ENCODE measurements around the gene GMPR.

GMPR gene

DNA sequence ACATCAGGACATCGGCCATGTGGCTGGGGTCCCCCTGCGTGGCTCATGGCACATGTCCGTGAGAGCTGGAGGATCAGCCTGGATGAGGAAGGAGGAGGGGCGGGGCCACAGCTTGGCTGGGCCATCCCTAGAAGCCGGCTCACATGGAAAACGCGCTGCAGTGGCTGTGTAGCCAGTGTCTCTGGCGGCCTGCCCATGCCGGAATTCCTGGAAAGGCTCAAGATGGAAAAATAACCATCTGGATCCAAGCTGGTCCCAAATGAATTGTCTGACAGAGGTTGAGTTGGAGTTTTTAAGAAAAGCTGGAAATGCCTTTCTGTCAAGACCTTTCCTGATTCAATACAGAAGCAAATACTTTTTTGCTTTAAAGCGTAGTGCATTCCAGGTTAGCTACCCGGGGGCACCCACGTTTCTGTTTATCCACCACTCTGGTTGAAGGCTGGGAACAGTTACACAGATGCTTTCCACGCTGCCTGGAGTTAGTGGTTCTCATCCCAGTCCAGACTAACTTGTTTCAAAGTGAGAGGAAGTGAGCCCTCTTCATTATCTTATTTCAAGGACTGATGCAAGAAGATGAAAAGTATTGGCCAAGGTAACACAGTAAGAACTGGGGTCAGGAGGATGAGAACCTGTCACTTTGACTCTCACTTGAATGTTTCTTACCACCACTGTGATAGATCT lies 99.0 kb downstream of the GMPR start:
- ATAC-seq (replicated peaks; ENCODE audit: extremely low read depth, poor library complexity, severe bottlenecking) (no peak), DNase-seq (ENCODE audit: low spot score in 2 of 2) (no peak)
- Mint-ChIP-seq H3K27ac (ENCODE audit: low read depth) (peak overlapping the region; percentile 10), H3K36me3 (ENCODE audit: insufficient read depth) (peaks cover 9% of the 10 kb centered on the region), H3K27me3 (no peaks in the 10 kb centered on the region), H3K4me3 (no peak overlapping the region), H3K4me1 (peaks cover 19% of the 10 kb centered on the region), H3K9me3 (no peaks in the 10 kb centered on the region)

DNA sequence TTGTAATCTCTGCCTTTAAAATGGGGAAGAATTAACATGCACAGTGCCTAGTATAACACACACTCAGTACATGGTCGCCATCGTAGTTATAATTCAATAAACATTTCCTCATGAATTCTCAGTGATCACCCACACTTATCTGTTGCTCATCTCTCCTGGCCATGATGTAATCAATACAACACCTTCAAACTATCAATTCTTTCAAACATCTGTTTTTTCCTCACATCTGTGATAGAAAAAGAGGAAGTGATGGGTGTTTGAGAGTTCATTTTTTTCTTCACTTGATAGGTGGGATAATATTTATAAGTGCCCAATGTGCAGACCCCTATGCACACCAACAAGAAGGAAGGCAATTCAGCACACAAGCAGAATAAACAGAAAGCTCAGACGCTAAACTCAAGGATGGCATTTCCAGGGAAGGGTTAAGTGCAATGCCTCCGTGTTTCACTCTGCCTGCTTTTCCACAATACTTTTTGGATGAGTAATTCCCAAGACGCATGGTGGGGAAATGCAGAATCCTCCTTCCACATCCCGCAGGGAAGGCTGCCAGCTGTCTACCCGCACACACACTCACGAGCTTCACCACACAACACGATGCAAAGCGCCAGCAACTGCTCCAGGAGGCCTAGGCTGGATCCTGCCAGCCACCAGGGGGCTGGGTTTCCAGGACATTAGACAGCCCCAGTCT lies 100.3 kb downstream of the GMPR start:
- DNase-seq (ENCODE audit: low spot score in 2 of 2) (no peak), ATAC-seq (replicated peaks; ENCODE audit: extremely low read depth, poor library complexity, severe bottlenecking) (no peak)
- H3K27me3 Mint-ChIP-seq: no peaks in the 10 kb centered on the region
- peaks cover 23% of the 10 kb centered on the region for H3K4me1 Mint-ChIP-seq
- H3K36me3 Mint-ChIP-seq (ENCODE audit: insufficient read depth): peaks cover 9% of the 10 kb centered on the region
- H3K27ac Mint-ChIP-seq (ENCODE audit: low read depth): no peak overlapping the region
- no peak overlapping the region for H3K4me3 Mint-ChIP-seq
- no peaks in the 10 kb centered on the region for H3K9me3 Mint-ChIP-seq

DNA sequence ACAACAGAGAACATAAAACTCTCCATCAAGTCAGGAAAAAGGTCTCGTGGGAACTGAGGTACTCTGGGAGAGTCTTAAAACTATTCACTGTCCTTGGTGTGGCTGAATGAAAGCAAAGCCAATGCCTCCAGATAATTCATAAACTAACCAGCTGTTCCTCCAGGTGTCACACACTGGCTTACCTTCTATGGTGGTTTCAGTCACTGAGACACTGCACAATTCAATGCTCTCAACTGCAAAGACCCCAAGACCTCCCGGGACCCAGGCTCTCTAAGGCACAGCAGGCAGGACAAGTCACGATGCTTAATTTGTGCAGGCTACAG lies 100.8 kb downstream of the GMPR start:
- H3K27me3 Mint-ChIP-seq: no peaks in the 10 kb centered on the region
- H3K4me1 Mint-ChIP-seq: peaks cover 23% of the 10 kb centered on the region
- no peak overlapping the region for H3K4me3 Mint-ChIP-seq
- no peak for ATAC-seq (replicated peaks; ENCODE audit: extremely low read depth, poor library complexity, severe bottlenecking)
- no peak overlapping the region for H3K27ac Mint-ChIP-seq (ENCODE audit: low read depth)
- H3K36me3 Mint-ChIP-seq (ENCODE audit: insufficient read depth): peaks cover 9% of the 10 kb centered on the region
- no peaks in the 10 kb centered on the region for H3K9me3 Mint-ChIP-seq
- DNase-seq (ENCODE audit: low spot score in 2 of 2): no peak

DNA sequence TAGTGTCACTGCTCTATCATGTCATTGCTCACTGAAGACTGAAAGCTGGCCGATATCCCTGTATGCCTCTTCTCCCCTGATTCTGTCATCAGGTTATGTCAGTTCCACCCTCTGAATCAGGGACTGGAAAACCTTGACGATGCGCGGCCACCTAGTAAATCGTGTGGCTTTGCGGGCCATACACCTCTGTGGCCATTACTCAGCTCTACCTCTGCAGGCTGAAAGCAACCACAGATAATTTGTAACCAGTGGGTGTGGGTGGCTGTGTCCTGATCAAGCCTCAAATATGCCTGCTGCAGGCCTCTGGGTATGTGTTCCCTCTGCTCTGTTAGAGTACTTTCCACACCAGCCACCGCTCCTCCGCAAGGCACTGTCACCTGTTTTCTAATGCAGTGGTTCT lies 105.2 kb downstream of the GMPR start:
- no peak for ATAC-seq (replicated peaks; ENCODE audit: extremely low read depth, poor library complexity, severe bottlenecking)

GRCh38 chr6:16344756-16345155 lies 106.4 kb downstream of the GMPR start:
- Mint-ChIP-seq H3K9me3 (no peaks in the 10 kb centered on the region), H3K4me3 (no peak overlapping the region), H3K27ac (ENCODE audit: low read depth) (peak overlapping the region; percentile 54), H3K4me1 (peaks cover 5% of the 10 kb centered on the region), H3K36me3 (ENCODE audit: insufficient read depth) (peaks cover 8% of the 10 kb centered on the region), H3K27me3 (no peaks in the 10 kb centered on the region)
- ATAC-seq (replicated peaks; ENCODE audit: extremely low read depth, poor library complexity, severe bottlenecking): no peak
- DNase-seq (ENCODE audit: low spot score in 2 of 2): no peak

More for the DNA sequence above, 105.2 kb downstream of the GMPR start:
- no peaks in the 10 kb centered on the region for H3K27me3 Mint-ChIP-seq
- DNase-seq (ENCODE audit: low spot score in 2 of 2): no peak
- H3K9me3 Mint-ChIP-seq: no peaks in the 10 kb centered on the region
- H3K4me1 Mint-ChIP-seq: peaks cover 13% of the 10 kb centered on the region
- peaks cover 5% of the 10 kb centered on the region for H3K36me3 Mint-ChIP-seq (ENCODE audit: insufficient read depth)
- no peak overlapping the region for H3K27ac Mint-ChIP-seq (ENCODE audit: low read depth)
- no peak overlapping the region for H3K4me3 Mint-ChIP-seq
